Gastroesophageal sphincter (tissue), 3 donors: ENCODE measurements around the gene BIRC7.

ENCODE experiments used
- CTCF ChIP-seq, 4 experiments: fragments of 200-600 bp in 2 of 4; fragments of 450-650 bp in 2 of 4; sonication (generic) in 1 of 4; IDR thresholded peaks; one replicate each; pipeline ENCODE4 v1.5.1; 2017 to 2019; ENCODE audit warnings: antibody characterized with exemption in 4 of 4, mild to moderate bottlenecking in 2 of 4, moderate library complexity in 2 of 4
- POLR2A ChIP-seq, 2 donors: fragments of 450-650 bp; IDR thresholded peaks; one replicate each; pipeline ENCODE4 v1.6.1; 2017; ENCODE audit warnings: antibody characterized with exemption in 2 of 2, mild to moderate bottlenecking in 2 of 2, moderate library complexity in 1 of 2

- TF ChIP-seq CTCF (IDR thresholded peaks at IDR 0.05) (no peak), POLR2A (IDR thresholded peaks at IDR 0.05) (no peak)
These were observed 8.0 kb downstream of the BIRC7 start for GRCh38 chr20:63243604-63244247.
